ENCODE measurements around the gene APOA5. TPM values are rescaled to one million over a fixed set of nuclear protein-coding genes. Genes with fewer than 3 reads are reported as not detected.

APOA5 gene
- total and polyA plus RNA-seq, 2 of the 13 experiments (the other 11 are each of a cell fraction or from before 2014, with no cell fraction given): 44.0 to 49.1 TPM

GRCh38 chr11:116825854-116826750 is 34.4 kb upstream of the APOA5 start (continued):
- no peak for TF ChIP-seq TFDP2 (CRISPR knock-in tag; IDR thresholded peaks at IDR 0.05)
- TF ChIP-seq PHF21A (CRISPR knock-in tag; IDR thresholded peaks at IDR 0.05): no peak
- TF ChIP-seq, protein P1, sequence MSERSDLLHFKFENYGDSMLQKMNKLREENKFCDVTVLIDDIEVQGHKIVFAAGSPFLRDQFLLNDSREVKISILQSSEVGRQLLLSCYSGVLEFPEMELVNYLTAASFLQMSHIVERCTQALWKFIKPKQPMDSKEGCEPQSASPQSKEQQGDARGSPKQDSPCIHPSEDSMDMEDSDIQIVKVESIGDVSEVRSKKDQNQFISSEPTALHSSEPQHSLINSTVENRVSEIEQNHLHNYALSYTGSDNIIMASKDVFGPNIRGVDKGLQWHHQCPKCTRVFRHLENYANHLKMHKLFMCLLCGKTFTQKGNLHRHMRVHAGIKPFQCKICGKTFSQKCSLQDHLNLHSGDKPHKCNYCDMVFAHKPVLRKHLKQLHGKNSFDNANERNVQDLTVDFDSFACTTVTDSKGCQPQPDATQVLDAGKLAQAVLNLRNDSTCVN (CRISPR knock-in tag; IDR thresholded peaks at IDR 0.05; ENCODE audit: borderline replicate concordance): no peak
- no peak; the same call in 1 of the 2 replicates for TF ChIP-seq ZNF510 (CRISPR knock-in tag; IDR thresholded peaks at IDR 0.05; ENCODE audit: low read depth)
- TF ChIP-seq RAD51 (IDR thresholded peaks at IDR 0.05; ENCODE audit: borderline replicate concordance): no peak
- TF ChIP-seq GATA4 (IDR thresholded peaks at IDR 0.05; ENCODE audit: borderline replicate concordance, low read depth): no peak
- TF ChIP-seq TFDP1 (CRISPR knock-in tag; IDR thresholded peaks at IDR 0.05; ENCODE audit: borderline replicate concordance): no peak
- TF ChIP-seq, protein P2, sequence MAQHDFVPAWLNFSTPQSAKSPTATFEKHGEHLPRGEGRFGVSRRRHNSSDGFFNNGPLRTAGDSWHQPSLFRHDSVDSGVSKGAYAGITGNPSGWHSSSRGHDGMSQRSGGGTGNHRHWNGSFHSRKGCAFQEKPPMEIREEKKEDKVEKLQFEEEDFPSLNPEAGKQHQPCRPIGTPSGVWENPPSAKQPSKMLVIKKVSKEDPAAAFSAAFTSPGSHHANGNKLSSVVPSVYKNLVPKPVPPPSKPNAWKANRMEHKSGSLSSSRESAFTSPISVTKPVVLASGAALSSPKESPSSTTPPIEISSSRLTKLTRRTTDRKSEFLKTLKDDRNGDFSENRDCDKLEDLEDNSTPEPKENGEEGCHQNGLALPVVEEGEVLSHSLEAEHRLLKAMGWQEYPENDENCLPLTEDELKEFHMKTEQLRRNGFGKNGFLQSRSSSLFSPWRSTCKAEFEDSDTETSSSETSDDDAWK (CRISPR knock-in tag; IDR thresholded peaks at IDR 0.05): no peak
- TF ChIP-seq, protein P3, sequence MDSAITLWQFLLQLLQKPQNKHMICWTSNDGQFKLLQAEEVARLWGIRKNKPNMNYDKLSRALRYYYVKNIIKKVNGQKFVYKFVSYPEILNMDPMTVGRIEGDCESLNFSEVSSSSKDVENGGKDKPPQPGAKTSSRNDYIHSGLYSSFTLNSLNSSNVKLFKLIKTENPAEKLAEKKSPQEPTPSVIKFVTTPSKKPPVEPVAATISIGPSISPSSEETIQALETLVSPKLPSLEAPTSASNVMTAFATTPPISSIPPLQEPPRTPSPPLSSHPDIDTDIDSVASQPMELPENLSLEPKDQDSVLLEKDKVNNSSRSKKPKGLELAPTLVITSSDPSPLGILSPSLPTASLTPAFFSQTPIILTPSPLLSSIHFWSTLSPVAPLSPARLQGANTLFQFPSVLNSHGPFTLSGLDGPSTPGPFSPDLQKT (CRISPR knock-in tag; IDR thresholded peaks at IDR 0.05; ENCODE audit: borderline replicate concordance): no peak
- TF ChIP-seq, protein P4, sequence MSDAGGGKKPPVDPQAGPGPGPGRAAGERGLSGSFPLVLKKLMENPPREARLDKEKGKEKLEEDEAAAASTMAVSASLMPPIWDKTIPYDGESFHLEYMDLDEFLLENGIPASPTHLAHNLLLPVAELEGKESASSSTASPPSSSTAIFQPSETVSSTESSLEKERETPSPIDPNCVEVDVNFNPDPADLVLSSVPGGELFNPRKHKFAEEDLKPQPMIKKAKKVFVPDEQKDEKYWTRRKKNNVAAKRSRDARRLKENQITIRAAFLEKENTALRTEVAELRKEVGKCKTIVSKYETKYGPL (CRISPR knock-in tag; IDR thresholded peaks at IDR 0.05): no peak
- TF ChIP-seq ZNF552 (CRISPR knock-in tag; IDR thresholded peaks at IDR 0.05; ENCODE audit: borderline replicate concordance): no peak
- 0 out of 2 replicates have a peak, but pooled peaks have one; percentile 13 for TF ChIP-seq MZF1 (CRISPR knock-in tag; IDR thresholded peaks at IDR 0.05; ENCODE audit: borderline replicate concordance)
- TF ChIP-seq SETDB1 (CRISPR knock-in tag; IDR thresholded peaks at IDR 0.05; ENCODE audit: borderline replicate concordance): no peak
- no peak; the same call in 1 of the 2 replicates for TF ChIP-seq RBFOX2 (IDR thresholded peaks at IDR 0.05; ENCODE audit: low read depth, low read length)
- no peak for TF ChIP-seq KLF11 (CRISPR knock-in tag; IDR thresholded peaks at IDR 0.05)
- TF ChIP-seq TARDBP (CRISPR knock-in tag; IDR thresholded peaks at IDR 0.05): no peak
- TF ChIP-seq RFXAP (CRISPR knock-in tag; IDR thresholded peaks at IDR 0.05; ENCODE audit: borderline replicate concordance): no peak
- TF ChIP-seq ATF7 (IDR thresholded peaks at IDR 0.05): no peak
- TF ChIP-seq ATF7 (CRISPR knock-in tag; IDR thresholded peaks at IDR 0.05): no peak
- no peak for TF ChIP-seq GZF1 (CRISPR knock-in tag; IDR thresholded peaks at IDR 0.05)
- TF ChIP-seq ETS1 (CRISPR knock-in tag; IDR thresholded peaks at IDR 0.05): no peak

Data from HepG2 (cell line).